GM23248 (cell line): Measurements from ENCODE around the gene MRPL23. TPM values are rescaled to one million over a fixed set of nuclear protein-coding genes. Genes with fewer than 3 reads are reported as not detected.

Experiments
- DNase-seq: peaks from one replicate; pipeline ENCODE4 v3.0.0-alpha.2; 2015
- H2AFZ ChIP-seq: fragments of 200-600 bp; sonication (generic); 2 replicates; pipeline ENCODE4 v1.6.1; 2016; ENCODE audit warnings: antibody characterized with exemption
- H3F3A ChIP-seq: fragments of 200-600 bp; sonication (generic); 2 replicates; pipeline ENCODE4 v1.6.1; 2016; ENCODE audit warnings: mild to moderate bottlenecking, antibody characterized with exemption, mixed run types; ENCODE audit not compliant: insufficient read depth
- H3K27ac ChIP-seq: fragments of 200-600 bp; sonication (generic); 2 replicates; pipeline ENCODE4 v1.5.1; 2016; ENCODE audit warnings: mild to moderate bottlenecking
- H3K27me3 ChIP-seq: fragments of 200-600 bp; sonication (generic); replicated peaks from 2 replicates; pipeline ENCODE4 v1.6.1; 2016; ENCODE audit warnings: mild to moderate bottlenecking; ENCODE audit not compliant: insufficient read depth
- H3K36me3 ChIP-seq: fragments of 200-600 bp; sonication (generic); 2 replicates; pipeline ENCODE4 v1.6.1; 2016; ENCODE audit warnings: low read depth, mild to moderate bottlenecking
- H3K4me1 ChIP-seq: fragments of 200-600 bp; sonication (generic); 2 replicates; pipeline ENCODE4 v1.6.1; 2016; ENCODE audit warnings: mild to moderate bottlenecking; ENCODE audit not compliant: insufficient read depth
- H3K4me2 ChIP-seq: fragments of 200-600 bp; sonication (generic); one replicate; pipeline ENCODE4 v1.6.1; 2016; ENCODE audit warnings: mild to moderate bottlenecking; ENCODE audit not compliant: unreplicated experiment
- H3K4me3 ChIP-seq: fragments of 200-600 bp; sonication (generic); 2 replicates; pipeline ENCODE4 v1.5.1; 2016; ENCODE audit warnings: mild to moderate bottlenecking
- H3K79me2 ChIP-seq: fragments of 200-600 bp; sonication (generic); 2 replicates; pipeline ENCODE4 v1.6.1; 2016; ENCODE audit warnings: mild to moderate bottlenecking; ENCODE audit not compliant: insufficient read depth
- H3K9ac ChIP-seq: fragments of 200-600 bp; sonication (generic); 2 replicates; pipeline ENCODE4 v1.6.1; 2016; ENCODE audit warnings: mild to moderate bottlenecking
- H3K9me2 ChIP-seq: fragments of 200-600 bp; sonication (generic); 2 replicates; pipeline ENCODE4 v1.6.1; 2016; ENCODE audit warnings: mixed run types, mild to moderate bottlenecking, moderate library complexity; ENCODE audit not compliant: insufficient read depth
- H3K9me3 ChIP-seq: fragments of 200-600 bp; sonication (generic); one replicate; pipeline ENCODE4 v1.6.1; 2017; ENCODE audit warnings: low read depth
- H4K20me1 ChIP-seq: fragments of 200-600 bp; sonication (generic); 2 replicates; pipeline ENCODE4 v1.6.0; 2016; ENCODE audit not compliant: insufficient read depth
- EZH2 ChIP-seq: fragments of 200-600 bp; sonication (generic); IDR thresholded peaks from 2 replicates; pipeline ENCODE4 v1.6.1; 2018; ENCODE audit warnings: antibody characterized with exemption, mild to moderate bottlenecking; ENCODE audit not compliant: insufficient read depth, poor library complexity, severe bottlenecking
- EZH2phosphoT487 ChIP-seq: fragments of 200-600 bp; sonication (generic); IDR thresholded peaks from 2 replicates; pipeline ENCODE4 v1.6.1; 2018; ENCODE audit warnings: antibody characterized with exemption, moderate library complexity, mild to moderate bottlenecking, low read depth; ENCODE audit not compliant: insufficient read depth
- WGBS, 2 experiments: methylation state at CpG; one replicate each; pipeline ENCODE4 v1.1.6; 2015 to 2017; ENCODE audit warnings: low lambda C conversion rate in 2 of 2, low coverage in 1 of 2; ENCODE audit errors: missing lambda C conversion rate in 2 of 2; 5-methylcytosine and 5-hydroxymethylcytosine counted together
- in situ Hi-C: fragments of 300-500 bp; cut with MboI; formaldehyde crosslinking; loops from 2 replicates; pipeline ENCODE4 v1.15.0; 2020
- polyA plus RNA-seq: library from polyadenylated mRNA; unstranded; fragments of >200 nt; fragmentation: Nextera tagmentation; extraction: Ambion mirVana; gene quantifications from 2 replicates; pipeline ENCODE4 v1.2.1, GENCODE V29; 2016
- total RNA-seq: library from RNA; depleted of rRNA; stranded (reverse); fragments of >200 nt; shearing (Covaris generic); gene quantifications from 2 replicates; pipeline ENCODE4 v1.2.3, GENCODE V29; 2014

Gene MRPL23
- total and polyA plus RNA-seq, 2 experiments from 2014 or later: 40.5 to 47.7 TPM

DNA sequence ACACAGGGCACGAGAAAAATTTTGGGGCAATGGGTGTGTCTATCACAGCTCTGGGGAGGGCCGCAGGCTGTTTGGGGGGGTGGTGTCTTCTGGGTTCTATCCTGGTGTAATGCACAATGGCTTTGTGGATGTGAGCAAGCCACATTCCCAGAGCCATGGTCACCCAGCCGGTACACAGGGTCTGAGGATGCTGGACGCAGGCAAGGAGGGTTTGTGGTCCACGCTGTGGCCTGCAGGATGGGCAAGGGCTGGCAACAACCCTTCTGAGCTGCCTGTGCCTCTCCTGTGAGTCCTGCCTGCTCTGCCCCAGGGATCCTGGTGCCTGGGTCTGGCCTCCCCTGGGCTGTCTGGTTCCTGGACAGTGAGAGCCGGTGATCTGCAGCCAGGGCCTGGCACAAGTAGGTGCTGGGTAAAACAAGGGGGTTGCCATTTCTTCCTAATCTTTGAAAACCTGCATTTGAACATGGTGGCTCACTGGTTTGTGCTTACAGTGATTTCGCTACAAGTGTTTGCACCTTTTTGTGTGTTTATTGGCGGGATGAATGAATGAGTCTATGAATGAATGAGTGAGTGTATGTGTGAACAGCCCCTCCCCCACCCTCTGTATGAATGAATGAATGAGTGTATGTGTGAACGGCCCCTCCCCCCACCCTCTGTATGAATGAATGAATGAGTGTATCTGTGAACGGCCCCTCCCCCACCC, 4.4 kb upstream of the MRPL23 start:
- Histone ChIP-seq H3K9me2 (no peaks in the 10 kb centered on the region), H3K9ac (no peak overlapping the region), H3K27me3 (no peaks in the 10 kb centered on the region), H3K27ac (no peak overlapping the region), H3F3A (no peaks in the 10 kb centered on the region), H3K4me2 (no peak overlapping the region), H3K9me3 (no peaks in the 10 kb centered on the region), H3K36me3 (no peaks in the 10 kb centered on the region), H2AFZ (no peak overlapping the region), H3K79me2 (no peaks in the 10 kb centered on the region), H4K20me1 (no peaks in the 10 kb centered on the region), H3K4me1 (no peaks in the 10 kb centered on the region), H3K4me3 (no peak overlapping the region)
- WGBS, 2 experiments: 75 to 76% methylated on average over 10 of the region's 10 CpGs
- TF ChIP-seq EZH2 (no peak), EZH2phosphoT487 (no peak)
- in situ Hi-C loops: no loop called here
- DNase-seq: no peak

GRCh38 chr11:1943576-1943975, 3.6 kb upstream of the MRPL23 start:
- H3K27ac ChIP-seq: no peak overlapping the region
- no peaks in the 10 kb centered on the region for H3K9me3 ChIP-seq
- H3K4me2 ChIP-seq: no peak overlapping the region
- in situ Hi-C loops: no loop called here
- WGBS, 2 experiments: 54 to 62% methylated on average over 15 of the region's 15 CpGs
- no peak overlapping the region for H3K4me3 ChIP-seq
- no peaks in the 10 kb centered on the region for H3K9me2 ChIP-seq
- DNase-seq: peak; percentile 9
- no peak overlapping the region for H2AFZ ChIP-seq
- H3F3A ChIP-seq: no peaks in the 10 kb centered on the region
- H4K20me1 ChIP-seq: no peaks in the 10 kb centered on the region
- no peak overlapping the region for H3K9ac ChIP-seq
- TF ChIP-seq EZH2phosphoT487: no peak
- H3K79me2 ChIP-seq: no peaks in the 10 kb centered on the region
- H3K4me1 ChIP-seq: no peaks in the 10 kb centered on the region
- H3K27me3 ChIP-seq: no peaks in the 10 kb centered on the region
- no peaks in the 10 kb centered on the region for H3K36me3 ChIP-seq

- H3K79me2 ChIP-seq: no peaks in the 10 kb centered on the region
- no peak overlapping the region for H3K27ac ChIP-seq
- no peaks in the 10 kb centered on the region for H3F3A ChIP-seq
- 39 to 44% methylated on average over 9 of the region's 9 CpGs for WGBS, 2 experiments
- H2AFZ ChIP-seq: no peak overlapping the region
- no peak overlapping the region for H3K4me3 ChIP-seq
- H3K9ac ChIP-seq: no peak overlapping the region
- H3K27me3 ChIP-seq: no peaks in the 10 kb centered on the region
- in situ Hi-C loops: no loop called here
- no peak overlapping the region for H3K4me2 ChIP-seq
- H3K36me3 ChIP-seq: no peaks in the 10 kb centered on the region
- no peaks in the 10 kb centered on the region for H3K9me3 ChIP-seq
- H3K9me2 ChIP-seq: no peaks in the 10 kb centered on the region
- H4K20me1 ChIP-seq: no peaks in the 10 kb centered on the region
- H3K4me1 ChIP-seq: no peaks in the 10 kb centered on the region
- DNase-seq: peak; percentile 36
- TF ChIP-seq EZH2 (no peak), EZH2phosphoT487 (no peak)
Measured at GRCh38 chr11:1943977-1944376, 3.2 kb upstream of the MRPL23 start.

- Histone ChIP-seq H3K4me3 (no peak overlapping the region), H3K9ac (no peak overlapping the region), H3K79me2 (no peaks in the 10 kb centered on the region), H3K4me1 (no peaks in the 10 kb centered on the region), H3K27me3 (no peaks in the 10 kb centered on the region), H3F3A (no peaks in the 10 kb centered on the region), H4K20me1 (no peaks in the 10 kb centered on the region), H3K9me3 (no peaks in the 10 kb centered on the region), H2AFZ (no peak overlapping the region), H3K9me2 (no peaks in the 10 kb centered on the region), H3K4me2 (no peak overlapping the region), H3K36me3 (no peaks in the 10 kb centered on the region), H3K27ac (no peak overlapping the region)
- in situ Hi-C loops: no loop called here
- no CpG with 5 or more reads among the region's 36 CpGs for WGBS, 2 experiments
- DNase-seq: no peak
- TF ChIP-seq EZH2 (no peak), EZH2phosphoT487 (no peak)
Measured at GRCh38 chr11:1947592-1948237, 583 bp downstream of the MRPL23 start.
